GM19372 (cell line): ENCODE measurements around the gene SOX30.
A peak's percentile ranks its signal among the peaks of the same experiment; 100 is the strongest.

Source experiments
- ATAC-seq: cut with Tn5 transposase; IDR thresholded peaks from one replicate; pipeline ENCODE4 v1.9.1; 2021; ENCODE audit warnings: mild to moderate bottlenecking, low read depth, moderate library complexity; ENCODE audit not compliant: unreplicated experiment

Gene SOX30

GRCh38 chr5:157610990-157611389 is 41.2 kb downstream of the SOX30 start:
- ATAC-seq = no peak

- no peak for ATAC-seq
Measured at GRCh38 chr5:157608972-157609565, 43.2 kb downstream of the SOX30 start.

- ATAC-seq = peak; percentile 58
Measured at GRCh38 chr5:157607371-157608161, 44.7 kb downstream of the SOX30 start.

GRCh38 chr5:157606046-157606445 is 46.2 kb downstream of the SOX30 start:
- ATAC-seq = no peak

GRCh38 chr5:157603333-157604190 is 48.7 kb downstream of the SOX30 start:
- ATAC-seq = no peak

- peak; percentile 43 for ATAC-seq
Measured at GRCh38 chr5:157602505-157602904, 49.7 kb downstream of the SOX30 start.

GRCh38 chr5:157600252-157600651 is 52.0 kb downstream of the SOX30 start:
- ATAC-seq = no peak

- no peak for ATAC-seq
Measured at GRCh38 chr5:157599565-157599964, 52.7 kb downstream of the SOX30 start.

GRCh38 chr5:157598350-157598936 is 53.8 kb downstream of the SOX30 start:
- no peak for ATAC-seq

- ATAC-seq = no peak
Measured at GRCh38 chr5:157597277-157597676, 55.0 kb downstream of the SOX30 start.

GRCh38 chr5:157596487-157596886 is 55.8 kb downstream of the SOX30 start:
- peak; percentile 74 for ATAC-seq

GRCh38 chr5:157594675-157595459 is 57.4 kb downstream of the SOX30 start:
- ATAC-seq = no peak

GRCh38 chr5:157594257-157594656 is 58.0 kb downstream of the SOX30 start:
- no peak for ATAC-seq

- no peak for ATAC-seq
Measured at GRCh38 chr5:157593052-157593757, 59.0 kb downstream of the SOX30 start.

- no peak for ATAC-seq
Measured at GRCh38 chr5:157592594-157592993, 59.6 kb downstream of the SOX30 start.

GRCh38 chr5:157590478-157590877 is 61.8 kb downstream of the SOX30 start:
- ATAC-seq = no peak

- no peak for ATAC-seq
Measured at GRCh38 chr5:157584628-157585027, 67.6 kb downstream of the SOX30 start.

GRCh38 chr5:157582731-157583620 is 69.3 kb downstream of the SOX30 start:
- no peak for ATAC-seq
